Measurements from ENCODE around the gene UNC13B.

- no peak for TF ChIP-seq CTCF (tag by site-specific recombination; IDR thresholded peaks at IDR 0.05)
- no peak for TF ChIP-seq TSHZ1 (tag by site-specific recombination; IDR thresholded peaks at IDR 0.05; ENCODE audit: borderline replicate concordance)
These were observed 176.9 kb downstream of the UNC13B start for GRCh38 chr9:35338561-35339274.
